ENCODE measurements around the gene NLRX1. TPM values are rescaled to one million over a fixed set of nuclear protein-coding genes. Genes with fewer than 3 reads are reported as not detected.
"Not testable (repeated sequence)": the region's sequence is repeated elsewhere in the genome, so short reads cannot be mapped to it uniquely, and the experiment has no call there.

The NLRX1 gene
- polyA plus RNA-seq, 1 donor = 10.4 TPM

DNA sequence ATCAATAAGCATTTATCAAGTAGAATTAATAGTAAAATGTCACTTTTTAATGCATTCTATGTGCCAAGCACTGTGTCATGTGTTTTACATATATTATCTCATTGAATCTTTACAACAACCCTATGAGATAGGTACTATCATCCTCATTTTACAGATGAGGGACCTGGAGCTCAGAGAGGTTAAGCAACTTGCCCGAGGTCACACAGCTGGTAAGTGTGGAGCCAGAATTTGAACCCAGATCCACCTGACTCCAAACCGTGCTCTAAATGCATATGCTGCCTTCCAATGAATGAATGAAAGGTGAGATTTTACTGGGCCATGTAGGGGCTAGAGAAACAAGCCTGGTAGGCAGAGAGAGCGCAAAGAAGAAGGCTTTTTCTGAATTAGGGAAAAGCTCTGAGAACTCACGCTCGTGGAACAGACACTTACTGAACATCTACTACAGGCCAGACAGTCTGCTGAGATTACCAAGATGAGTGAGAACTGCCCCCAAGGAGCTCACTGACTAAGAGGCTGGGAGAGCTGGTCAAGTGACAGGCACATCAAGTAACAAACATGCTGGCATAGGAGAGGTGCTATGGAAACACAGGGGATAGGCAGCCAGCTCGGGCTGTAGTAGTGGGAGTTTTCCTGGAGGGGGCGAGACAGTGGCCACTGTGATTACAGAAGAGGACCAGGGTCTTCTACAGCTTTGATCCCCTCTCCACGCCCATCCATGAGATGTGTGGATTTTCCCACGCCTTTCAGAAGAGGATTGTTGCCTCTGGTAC lies 15.3 kb upstream of the NLRX1 start:
- Histone ChIP-seq H3K4me3 (ENCODE audit: low read length) (no peak overlapping the region), H3K36me3 (ENCODE audit: control insufficient read depth, insufficient read depth, low read length) (no peaks in the 10 kb centered on the region), H3K9me3 (ENCODE audit: control insufficient read depth, low read depth, low read length) (peaks cover 3% of the 10 kb centered on the region), H3K27me3 (ENCODE audit: control insufficient read depth, insufficient read depth, low read length) (peaks cover 52% of the 10 kb centered on the region), H3K4me1 (ENCODE audit: control insufficient read depth, insufficient read depth, low read length) (no peaks in the 10 kb centered on the region), H3K27ac (ENCODE audit: low read length) (no peak overlapping the region)
- WGBS (ENCODE audit: insufficient coverage, low lambda C conversion rate) = no CpG with 5 or more reads among the region's 9 CpGs
- no peak for DNase-seq

DNA sequence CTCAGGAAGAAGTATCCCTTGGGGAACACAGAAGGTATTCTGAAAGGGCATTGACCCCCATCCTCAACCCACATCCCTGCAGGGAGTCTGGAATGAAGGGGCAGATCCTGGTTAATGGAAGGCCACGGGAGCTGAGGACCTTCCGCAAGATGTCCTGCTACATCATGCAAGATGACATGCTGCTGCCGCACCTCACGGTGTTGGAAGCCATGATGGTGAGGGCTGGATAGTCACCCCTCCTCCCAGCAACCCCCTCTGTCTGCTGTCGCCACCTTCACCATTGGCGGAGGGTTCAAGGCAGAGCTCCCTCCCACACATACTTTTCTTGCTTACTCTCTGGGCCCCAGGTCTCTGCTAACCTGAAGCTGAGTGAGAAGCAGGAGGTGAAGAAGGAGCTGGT lies 14.3 kb upstream of the NLRX1 start:
- H3K4me3 ChIP-seq (ENCODE audit: low read length) = no peak overlapping the region
- no peak overlapping the region for H3K27ac ChIP-seq (ENCODE audit: low read length)
- WGBS (ENCODE audit: insufficient coverage, low lambda C conversion rate) = no CpG with 5 or more reads among the region's 6 CpGs
- DNase-seq = no peak
- no peaks in the 10 kb centered on the region for H3K4me1 ChIP-seq (ENCODE audit: control insufficient read depth, insufficient read depth, low read length)
- H3K36me3 ChIP-seq (ENCODE audit: control insufficient read depth, insufficient read depth, low read length) = no peaks in the 10 kb centered on the region
- peaks cover 44% of the 10 kb centered on the region for H3K27me3 ChIP-seq (ENCODE audit: control insufficient read depth, insufficient read depth, low read length)
- H3K9me3 ChIP-seq (ENCODE audit: control insufficient read depth, low read depth, low read length) = peaks cover 3% of the 10 kb centered on the region

DNA sequence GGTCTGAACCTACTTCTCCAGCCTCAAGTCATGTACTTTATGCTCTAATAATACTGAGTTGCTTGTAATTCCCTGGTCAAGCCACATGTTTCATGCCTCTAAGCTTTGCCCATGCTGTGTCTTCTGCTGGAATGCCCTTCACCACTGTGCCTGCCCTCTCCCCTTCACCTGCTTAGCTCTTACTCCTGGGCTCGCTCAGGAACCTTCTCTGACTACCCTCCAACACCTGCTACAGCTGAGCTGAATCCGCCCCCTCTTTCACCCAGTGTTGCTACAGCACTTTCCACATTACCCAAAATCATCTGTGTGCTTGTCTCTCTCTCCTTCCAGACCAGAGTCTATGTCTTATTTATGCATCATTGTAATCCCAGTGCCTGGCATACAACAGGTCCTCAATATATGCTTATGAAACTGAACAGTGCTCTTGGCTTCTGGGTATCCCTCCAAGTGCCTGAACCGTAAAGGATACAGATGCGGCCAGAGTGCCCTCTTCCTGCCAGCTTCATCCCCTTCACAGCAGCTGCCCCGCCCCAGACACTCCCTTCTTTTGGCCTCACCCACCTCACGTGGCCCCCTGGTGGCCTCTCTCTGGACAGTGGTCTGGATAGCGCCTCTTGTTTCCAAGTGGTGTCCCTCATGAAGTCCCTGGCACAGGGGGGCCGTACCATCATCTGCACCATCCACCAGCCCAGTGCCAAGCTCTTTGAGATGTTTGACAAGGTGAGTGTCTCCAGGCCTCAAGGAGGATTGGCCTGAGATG lies 12.6 kb upstream of the NLRX1 start:
- Histone ChIP-seq H3K36me3 (ENCODE audit: control insufficient read depth, insufficient read depth, low read length) (no peaks in the 10 kb centered on the region), H3K27me3 (ENCODE audit: control insufficient read depth, insufficient read depth, low read length) (peaks cover 28% of the 10 kb centered on the region), H3K4me3 (ENCODE audit: low read length) (no peak overlapping the region), H3K9me3 (ENCODE audit: control insufficient read depth, low read depth, low read length) (no peaks in the 10 kb centered on the region), H3K27ac (ENCODE audit: low read length) (no peak overlapping the region), H3K4me1 (ENCODE audit: control insufficient read depth, insufficient read depth, low read length) (no peaks in the 10 kb centered on the region)
- WGBS (ENCODE audit: insufficient coverage, low lambda C conversion rate) = no CpG with 5 or more reads among the region's 8 CpGs
- DNase-seq = no peak

DNA sequence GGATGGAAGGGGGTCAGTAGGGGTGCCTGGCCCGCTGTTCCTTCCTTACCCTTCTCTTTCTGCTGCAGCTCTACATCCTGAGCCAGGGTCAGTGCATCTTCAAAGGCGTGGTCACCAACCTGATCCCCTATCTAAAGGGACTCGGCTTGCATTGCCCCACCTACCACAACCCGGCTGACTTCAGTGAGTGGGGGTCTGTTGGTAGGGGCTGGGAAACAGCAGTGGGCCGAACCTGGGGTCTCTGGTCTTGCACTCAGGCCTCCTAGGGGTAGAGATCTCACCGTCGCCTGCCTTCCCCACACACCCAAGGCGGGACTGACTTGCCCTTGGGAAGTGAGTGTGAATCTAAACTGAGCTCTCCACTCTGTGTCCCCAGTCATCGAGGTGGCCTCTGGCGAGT lies 12.0 kb upstream of the NLRX1 start:
- no CpG with 5 or more reads among the region's 10 CpGs for WGBS (ENCODE audit: insufficient coverage, low lambda C conversion rate)
- DNase-seq = no peak
- Histone ChIP-seq H3K9me3 (ENCODE audit: control insufficient read depth, low read depth, low read length) (no peaks in the 10 kb centered on the region), H3K27ac (ENCODE audit: low read length) (no peak overlapping the region), H3K4me3 (ENCODE audit: low read length) (no peak overlapping the region), H3K27me3 (ENCODE audit: control insufficient read depth, insufficient read depth, low read length) (peaks cover 26% of the 10 kb centered on the region), H3K4me1 (ENCODE audit: control insufficient read depth, insufficient read depth, low read length) (no peaks in the 10 kb centered on the region), H3K36me3 (ENCODE audit: control insufficient read depth, insufficient read depth, low read length) (no peaks in the 10 kb centered on the region)

DNA sequence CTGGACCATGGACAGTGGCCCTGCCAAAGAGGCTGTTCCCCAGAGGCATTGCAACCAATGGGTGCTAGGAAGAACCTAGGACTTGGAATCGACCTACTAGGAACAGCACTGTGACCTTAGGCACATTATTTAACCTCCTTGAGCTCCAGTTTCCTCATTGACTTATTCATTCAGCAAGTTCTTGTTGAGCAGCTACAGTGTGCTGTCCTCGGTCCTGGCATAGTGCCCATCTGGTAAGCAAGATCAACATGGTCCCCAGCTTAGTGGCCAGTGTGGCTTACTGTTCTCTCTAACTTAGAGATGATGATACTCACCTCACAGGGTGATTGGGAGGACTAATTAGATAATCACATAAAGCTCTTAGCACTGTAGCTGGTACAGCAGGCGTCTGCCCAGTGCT lies 11.5 kb upstream of the NLRX1 start:
- Histone ChIP-seq H3K9me3 (ENCODE audit: control insufficient read depth, low read depth, low read length) (no peaks in the 10 kb centered on the region), H3K4me3 (ENCODE audit: low read length) (no peak overlapping the region), H3K27ac (ENCODE audit: low read length) (no peak overlapping the region), H3K36me3 (ENCODE audit: control insufficient read depth, insufficient read depth, low read length) (no peaks in the 10 kb centered on the region), H3K27me3 (ENCODE audit: control insufficient read depth, insufficient read depth, low read length) (peaks cover 26% of the 10 kb centered on the region), H3K4me1 (ENCODE audit: control insufficient read depth, insufficient read depth, low read length) (no peaks in the 10 kb centered on the region)
- DNase-seq = no peak
- WGBS (ENCODE audit: insufficient coverage, low lambda C conversion rate) = no CpG with 5 or more reads among the region's 3 CpGs

GRCh38 chr11:119158467-119158866 lies 10.1 kb upstream of the NLRX1 start:
- Histone ChIP-seq H3K4me1 (ENCODE audit: control insufficient read depth, insufficient read depth, low read length) (no peaks in the 10 kb centered on the region), H3K4me3 (ENCODE audit: low read length) (no peak overlapping the region), H3K27ac (ENCODE audit: low read length) (no peak overlapping the region), H3K9me3 (ENCODE audit: control insufficient read depth, low read depth, low read length) (no peaks in the 10 kb centered on the region), H3K36me3 (ENCODE audit: control insufficient read depth, insufficient read depth, low read length) (no peaks in the 10 kb centered on the region), H3K27me3 (ENCODE audit: control insufficient read depth, insufficient read depth, low read length) (peaks cover 25% of the 10 kb centered on the region)
- no CpG with 5 or more reads among the region's 13 CpGs for WGBS (ENCODE audit: insufficient coverage, low lambda C conversion rate)
- DNase-seq = no peak

DNA sequence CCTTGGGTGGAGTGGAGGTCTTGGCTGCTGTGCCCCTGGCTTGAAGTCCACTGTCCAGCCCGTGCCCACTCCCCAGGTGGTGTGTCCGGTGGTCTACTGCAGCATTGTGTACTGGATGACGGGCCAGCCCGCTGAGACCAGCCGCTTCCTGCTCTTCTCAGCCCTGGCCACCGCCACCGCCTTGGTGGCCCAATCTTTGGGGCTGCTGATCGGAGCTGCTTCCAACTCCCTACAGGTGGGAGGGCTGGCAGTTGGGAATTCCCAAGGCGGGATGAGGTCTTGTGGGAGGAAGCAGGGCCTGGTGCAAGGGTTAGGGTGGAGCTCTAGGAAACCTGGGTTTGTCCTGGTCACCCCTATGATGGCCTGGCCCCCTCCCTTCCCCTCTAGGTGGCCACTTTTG lies 8.4 kb upstream of the NLRX1 start:
- Histone ChIP-seq H3K4me3 (ENCODE audit: low read length) (no peak overlapping the region), H3K27ac (ENCODE audit: low read length) (no peak overlapping the region), H3K9me3 (ENCODE audit: control insufficient read depth, low read depth, low read length) (no peaks in the 10 kb centered on the region), H3K4me1 (ENCODE audit: control insufficient read depth, insufficient read depth, low read length) (no peaks in the 10 kb centered on the region), H3K27me3 (ENCODE audit: control insufficient read depth, insufficient read depth, low read length) (peaks cover 13% of the 10 kb centered on the region), H3K36me3 (ENCODE audit: control insufficient read depth, insufficient read depth, low read length) (no peaks in the 10 kb centered on the region)
- WGBS (ENCODE audit: insufficient coverage, low lambda C conversion rate) = no CpG with 5 or more reads among the region's 9 CpGs
- DNase-seq = no peak

DNA sequence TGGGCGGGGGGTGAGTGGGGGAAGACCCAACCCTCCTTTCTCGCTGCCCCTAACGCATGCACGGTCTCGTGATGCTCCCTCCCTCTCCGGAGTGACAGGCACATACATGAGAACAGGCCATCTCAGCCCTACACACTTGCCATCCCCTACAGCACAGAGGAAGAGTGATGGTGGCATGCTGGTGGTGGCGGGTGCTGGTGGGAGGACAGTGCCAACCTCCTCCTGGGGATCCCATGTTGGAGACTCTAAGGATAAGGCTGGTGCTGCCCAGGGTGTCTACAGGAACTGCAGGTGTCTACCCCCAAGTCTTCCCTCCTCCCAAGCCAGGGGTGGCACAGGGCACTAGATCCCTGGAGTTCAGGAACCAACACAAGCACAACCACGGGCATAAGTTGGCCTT lies 6.7 kb upstream of the NLRX1 start:
- Histone ChIP-seq H3K4me3 (ENCODE audit: low read length) (no peak overlapping the region), H3K4me1 (ENCODE audit: control insufficient read depth, insufficient read depth, low read length) (no peaks in the 10 kb centered on the region), H3K27ac (ENCODE audit: low read length) (no peak overlapping the region), H3K9me3 (ENCODE audit: control insufficient read depth, low read depth, low read length) (no peaks in the 10 kb centered on the region), H3K36me3 (ENCODE audit: control insufficient read depth, insufficient read depth, low read length) (no peaks in the 10 kb centered on the region), H3K27me3 (ENCODE audit: control insufficient read depth, insufficient read depth, low read length) (peaks cover 3% of the 10 kb centered on the region)
- no CpG with 5 or more reads among the region's 8 CpGs for WGBS (ENCODE audit: insufficient coverage, low lambda C conversion rate)
- DNase-seq = no peak

DNA sequence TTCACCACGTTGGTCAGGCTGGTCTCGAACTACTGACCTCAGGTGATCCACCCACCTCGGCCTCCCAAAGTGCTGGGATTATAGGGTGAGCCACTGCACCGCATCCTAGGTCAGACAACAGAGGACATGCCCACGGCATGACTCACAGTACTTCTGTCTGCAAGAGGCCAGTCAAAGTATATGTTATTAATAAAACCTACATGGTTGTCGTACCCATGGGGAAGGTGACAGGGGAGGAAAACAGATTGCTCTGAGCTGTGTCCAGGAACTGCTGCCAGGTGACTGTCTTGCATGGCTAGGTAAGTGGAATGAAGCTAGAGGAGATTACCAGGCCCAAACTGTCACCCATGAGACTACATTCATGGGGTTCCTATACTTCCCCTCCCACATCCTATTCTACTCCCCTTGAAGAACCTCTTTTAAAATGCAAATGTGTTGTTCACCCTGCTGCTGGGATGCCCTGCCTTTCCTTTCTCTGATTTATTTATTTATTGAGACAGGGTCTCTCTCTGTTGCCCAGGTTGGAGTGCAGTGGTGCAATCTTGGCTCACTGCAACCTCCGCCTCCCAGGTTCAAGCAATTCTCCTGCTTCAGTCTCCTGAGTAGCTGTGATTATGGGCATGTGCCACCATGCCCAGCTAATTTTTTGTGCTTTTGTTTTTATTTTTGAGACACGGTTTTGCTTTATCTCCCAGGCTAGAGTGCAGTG lies 2.0 kb upstream of the NLRX1 start:
- no peak overlapping the region for H3K4me3 ChIP-seq (ENCODE audit: low read length)
- H3K27me3 ChIP-seq (ENCODE audit: control insufficient read depth, insufficient read depth, low read length) = no peaks in the 10 kb centered on the region
- WGBS (ENCODE audit: insufficient coverage, low lambda C conversion rate) = no CpG with 5 or more reads among the region's 8 CpGs
- H3K36me3 ChIP-seq (ENCODE audit: control insufficient read depth, insufficient read depth, low read length) = no peaks in the 10 kb centered on the region
- no peak overlapping the region for H3K27ac ChIP-seq (ENCODE audit: low read length)
- H3K9me3 ChIP-seq (ENCODE audit: control insufficient read depth, low read depth, low read length) = no peaks in the 10 kb centered on the region
- H3K4me1 ChIP-seq (ENCODE audit: control insufficient read depth, insufficient read depth, low read length) = peaks cover 3% of the 10 kb centered on the region
- no peak for DNase-seq

DNA sequence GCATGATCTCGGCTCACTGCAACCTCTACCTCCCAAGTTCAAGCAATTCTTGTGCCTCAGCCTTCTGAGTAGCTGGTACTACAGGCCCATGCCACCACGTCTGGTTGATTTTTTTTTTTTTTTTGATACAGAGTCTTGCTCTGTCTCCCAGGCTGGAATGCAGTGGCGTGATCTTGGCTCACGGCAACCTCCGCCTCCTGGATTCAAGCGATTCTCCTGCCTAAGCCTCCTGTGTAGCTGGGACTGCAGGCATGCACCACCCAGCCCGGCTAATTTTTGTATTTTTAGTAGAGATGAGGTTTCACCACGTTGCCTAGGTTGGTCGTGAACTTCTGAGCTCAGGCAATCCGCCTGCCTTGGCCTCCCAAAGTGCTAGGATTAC lies 1.5 kb upstream of the NLRX1 start:
- not testable (repeated sequence) for H3K4me1 ChIP-seq (ENCODE audit: control insufficient read depth, insufficient read depth, low read length); H3K27me3 ChIP-seq (ENCODE audit: control insufficient read depth, insufficient read depth, low read length); H3K4me3 ChIP-seq (ENCODE audit: low read length); DNase-seq; H3K36me3 ChIP-seq (ENCODE audit: control insufficient read depth, insufficient read depth, low read length); H3K27ac ChIP-seq (ENCODE audit: low read length); H3K9me3 ChIP-seq (ENCODE audit: control insufficient read depth, low read depth, low read length)
- WGBS (ENCODE audit: insufficient coverage, low lambda C conversion rate) = no CpG with 5 or more reads among the region's 10 CpGs
